Epithelial cell of proximal tubule (primary cell): ENCODE measurements around the gene ZFP3. TPM values are rescaled to one million over a fixed set of nuclear protein-coding genes. Genes with fewer than 3 reads are reported as not detected.
A peak's percentile ranks its signal among the peaks of the same experiment; 100 is the strongest.

ENCODE experiments used
- DNase-seq: peaks from one replicate; pipeline ENCODE4 v3.0.0-alpha.2; 2011; ENCODE audit warnings: low read depth
- H3K4me3 ChIP-seq: 2 replicates; pipeline ENCODE4 v1.5.1; 2011; ENCODE audit warnings: low read depth, mild to moderate bottlenecking, low read length
- CTCF ChIP-seq: conservative IDR thresholded peaks from 2 replicates; pipeline ENCODE4 v1.5.1; 2012; ENCODE audit warnings: low read depth, mild to moderate bottlenecking, low read length
- total RNA-seq: library from RNA; depleted of rRNA; stranded (reverse); fragments of >200 nt; gene quantifications from 2 replicates; pipeline ENCODE4 v1.2.3, GENCODE V29; 2015

Gene ZFP3
- total RNA-seq, 1 donor from 2014 or later, result 1.7 TPM

DNA sequence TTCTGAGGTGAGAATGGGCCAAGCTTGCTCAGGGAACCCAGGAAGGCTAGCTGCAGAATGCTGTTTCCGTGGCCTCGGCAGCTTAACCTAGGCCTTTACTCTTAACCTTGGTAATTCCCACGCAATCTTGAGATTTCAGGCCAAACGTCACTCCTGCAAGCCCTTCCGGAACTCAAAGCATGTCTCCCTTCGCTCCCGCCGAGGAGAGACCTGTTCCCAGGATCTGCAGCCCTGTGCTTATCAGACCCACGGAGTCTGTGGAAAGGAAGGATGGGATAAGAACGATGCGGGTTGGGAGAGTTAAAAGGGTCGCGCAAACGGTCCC lies 524 bp upstream of the ZFP3 start:
- DNase-seq, result no peak
- TF ChIP-seq CTCF, result no peak
- H3K4me3 ChIP-seq, result peak overlapping the region; percentile 73

DNA sequence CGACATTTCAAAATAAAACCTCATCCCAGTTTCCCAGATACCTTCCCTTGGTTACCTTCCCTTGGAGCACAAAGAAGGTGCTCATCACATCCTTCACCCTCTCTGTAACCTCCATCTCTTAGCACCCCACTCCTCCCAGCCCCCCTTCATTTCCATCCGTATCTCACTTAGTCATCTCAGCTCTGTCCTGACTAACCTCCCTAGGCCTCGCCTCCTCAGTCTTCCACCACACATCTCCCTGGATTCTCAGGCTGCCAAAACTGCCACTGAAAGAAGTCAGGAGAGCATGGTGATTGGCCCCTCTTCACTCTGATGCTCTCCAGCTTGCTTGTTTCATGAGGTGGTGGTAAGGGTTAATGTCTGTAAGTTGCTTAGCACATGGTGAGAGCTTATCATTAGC lies 2.3 kb downstream of the ZFP3 start:
- DNase-seq, result no peak
- H3K4me3 ChIP-seq, result no peak overlapping the region
- no peak for TF ChIP-seq CTCF

GRCh38 chr17:5092218-5093010 lies 14.1 kb downstream of the ZFP3 start:
- no peak for DNase-seq
- TF ChIP-seq CTCF, result no peak
- H3K4me3 ChIP-seq, result no peak overlapping the region

GRCh38 chr17:5096731-5097100 lies 18.4 kb downstream of the ZFP3 start:
- TF ChIP-seq CTCF, result no peak
- no peak for DNase-seq
- H3K4me3 ChIP-seq, result no peak overlapping the region

GRCh38 chr17:5097101-5097834 lies 19.0 kb downstream of the ZFP3 start:
- DNase-seq, result no peak
- H3K4me3 ChIP-seq, result no peak overlapping the region
- TF ChIP-seq CTCF, result no peak

DNA sequence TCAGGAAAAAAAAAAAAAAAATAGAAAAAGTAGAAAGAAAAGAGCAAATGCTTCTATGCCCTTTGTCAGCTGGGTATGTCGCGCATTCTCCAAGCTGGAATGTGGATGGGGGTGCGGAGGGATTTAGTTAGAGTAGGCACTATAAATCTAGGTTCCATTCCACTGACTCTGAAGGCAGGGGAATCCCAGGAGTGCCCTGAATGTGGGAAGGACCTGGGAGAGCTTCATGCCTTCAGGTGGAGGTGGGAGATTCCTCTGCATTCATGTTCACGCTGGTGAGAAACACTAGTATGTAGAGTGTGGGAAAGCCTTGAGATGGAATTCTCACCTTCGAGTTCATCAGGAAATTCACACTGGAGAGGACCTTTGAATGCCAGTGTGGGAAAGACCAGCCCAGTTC lies 21.0 kb downstream of the ZFP3 start:
- TF ChIP-seq CTCF, result no peak
- DNase-seq, result no peak
- H3K4me3 ChIP-seq, result no peak overlapping the region

GRCh38 chr17:5100832-5101231 lies 22.6 kb downstream of the ZFP3 start:
- TF ChIP-seq CTCF, result no peak
- DNase-seq, result no peak
- H3K4me3 ChIP-seq, result no peak overlapping the region
